Trophoblast cell (in vitro differentiated cells and primary cell): ENCODE measurements around the gene BPIFA3.

Source experiments
- DNase-seq, 2 donors: peaks; one replicate each; pipeline ENCODE4 v3.0.0-alpha.2; 2016
- H2AFZ ChIP-seq: 2 replicates; pipeline ENCODE4 v1.6.1; 2013; ENCODE audit warnings: low read length, moderate library complexity, mild to moderate bottlenecking; ENCODE audit not compliant: insufficient read depth, poor library complexity
- H2AK5ac ChIP-seq: 2 replicates; pipeline ENCODE4 v1.6.1; 2013; ENCODE audit warnings: mild to moderate bottlenecking, low read length
- H2BK120ac ChIP-seq: 2 replicates; pipeline ENCODE4 v1.6.1; 2013; ENCODE audit warnings: low read length, mild to moderate bottlenecking, moderate library complexity; ENCODE audit not compliant: insufficient read depth, poor library complexity
- H2BK12ac ChIP-seq: 2 replicates; pipeline ENCODE4 v1.6.1; 2013; ENCODE audit warnings: mild to moderate bottlenecking, low read length, moderate library complexity
- H2BK5ac ChIP-seq: 2 replicates; pipeline ENCODE4 v1.6.1; 2013; ENCODE audit warnings: low read length, low read depth, moderate library complexity, mild to moderate bottlenecking; ENCODE audit not compliant: poor library complexity
- H3K14ac ChIP-seq: 2 replicates; pipeline ENCODE4 v1.6.1; 2013; ENCODE audit warnings: mild to moderate bottlenecking, low read length
- H3K18ac ChIP-seq: 2 replicates; pipeline ENCODE4 v1.6.1; 2013; ENCODE audit warnings: mild to moderate bottlenecking, low read length
- H3K23ac ChIP-seq: 2 replicates; pipeline ENCODE4 v1.6.1; 2013; ENCODE audit warnings: low read length
- H3K27ac ChIP-seq: 2 replicates; pipeline ENCODE4 v1.5.1; 2013; ENCODE audit warnings: low read depth, mild to moderate bottlenecking, inconsistent platforms, low read length, moderate library complexity
- H3K27me3 ChIP-seq: 2 replicates; pipeline ENCODE4 v1.6.1; 2013; ENCODE audit warnings: inconsistent platforms, mild to moderate bottlenecking, low read length, moderate library complexity; ENCODE audit not compliant: insufficient read depth
- H3K36me3 ChIP-seq, 2 experiments: 1 replicate in 1 of 2; 2 replicates in 1 of 2; pipeline ENCODE4 v1.6.1; 2013; ENCODE audit warnings: low read length in 2 of 2, mild to moderate bottlenecking in 2 of 2, moderate library complexity in 1 of 2; ENCODE audit not compliant: insufficient read depth in 2 of 2, control insufficient read depth in 1 of 2
- H3K4ac ChIP-seq: 2 replicates; pipeline ENCODE4 v1.6.1; 2013; ENCODE audit warnings: low read depth, mild to moderate bottlenecking, low read length, moderate library complexity
- H3K4me1 ChIP-seq, 2 experiments: 1 replicate in 1 of 2; 2 replicates in 1 of 2; pipeline ENCODE4 v1.6.1; 2013; ENCODE audit warnings: low read length in 2 of 2, mild to moderate bottlenecking in 2 of 2, moderate library complexity in 1 of 2; ENCODE audit not compliant: insufficient read depth in 2 of 2, control insufficient read depth in 1 of 2
- H3K4me2 ChIP-seq: 2 replicates; pipeline ENCODE4 v1.6.1; 2013; ENCODE audit warnings: inconsistent platforms, mild to moderate bottlenecking, low read length, moderate library complexity
- H3K4me3 ChIP-seq: 2 replicates; pipeline ENCODE4 v1.5.1; 2013; ENCODE audit warnings: mild to moderate bottlenecking, low read depth, low read length, inconsistent platforms
- H3K79me1 ChIP-seq: one replicate; pipeline ENCODE4 v1.6.1; 2013; ENCODE audit warnings: low read length
- H3K79me2 ChIP-seq: 2 replicates; pipeline ENCODE4 v1.6.1; 2013; ENCODE audit warnings: low read length, mild to moderate bottlenecking; ENCODE audit not compliant: control insufficient read depth, insufficient read depth, poor library complexity
- H3K9ac ChIP-seq: 2 replicates; pipeline ENCODE4 v1.6.1; 2013; ENCODE audit warnings: mild to moderate bottlenecking, low read length
- H3K9me3 ChIP-seq: 2 replicates; pipeline ENCODE4 v1.6.1; 2013; ENCODE audit warnings: low read depth, mild to moderate bottlenecking, control low read depth, inconsistent platforms, low read length; ENCODE audit not compliant: insufficient read depth
- H4K12ac ChIP-seq: 2 replicates; pipeline ENCODE4 v1.6.1; 2013; ENCODE audit warnings: low read depth, mild to moderate bottlenecking, low read length, moderate library complexity
- H4K8ac ChIP-seq: 2 replicates; pipeline ENCODE4 v1.6.1; 2013; ENCODE audit warnings: low read depth, mild to moderate bottlenecking, low read length, moderate library complexity
- H4K91ac ChIP-seq: one replicate; pipeline ENCODE4 v1.6.1; 2013; ENCODE audit warnings: low read depth, mild to moderate bottlenecking, low read length, moderate library complexity
- WGBS: extraction: QIAGEN DNeasy Blood & Tissue Kit; methylation state at CpG from one replicate; pipeline ENCODE4 v1.1.7; 2013; ENCODE audit warnings: missing lambda C conversion rate; ENCODE audit not compliant: insufficient read length, insufficient coverage; ENCODE audit errors: extremely low coverage; 5-methylcytosine and 5-hydroxymethylcytosine counted together

BPIFA3 gene

GRCh38 chr20:33192912-33193501, 24.1 kb upstream of the BPIFA3 start:
- Histone ChIP-seq H3K18ac (no peak overlapping the region), H4K12ac (no peak overlapping the region), H3K9me3 (no peaks in the 10 kb centered on the region), H3K4me1 (no peaks in the 10 kb centered on the region), H3K23ac (no peak overlapping the region), H3K4ac (no peak overlapping the region), H4K91ac (no peak overlapping the region), H3K14ac (no peak overlapping the region), H4K8ac (no peak overlapping the region), H2BK5ac (no peak overlapping the region), H3K79me1 (no peaks in the 10 kb centered on the region), H3K4me3 (no peak overlapping the region), H2AFZ (no peak overlapping the region), H2BK120ac (no peak overlapping the region), H3K36me3 (no peaks in the 10 kb centered on the region), H3K27me3 (no peaks in the 10 kb centered on the region), H2BK12ac (no peak overlapping the region), H3K9ac (no peak overlapping the region), H3K27ac (no peak overlapping the region), H2AK5ac (no peak overlapping the region), H3K4me2 (no peak overlapping the region), H3K79me2 (no peaks in the 10 kb centered on the region)
- peak in 1 of 2 donors; percentile 18 for DNase-seq
- WGBS, result no CpG with 5 or more reads among the region's 8 CpGs

- Histone ChIP-seq H3K4ac (no peak overlapping the region), H3K79me2 (no peaks in the 10 kb centered on the region), H3K4me2 (no peak overlapping the region), H2BK120ac (no peak overlapping the region), H2BK5ac (no peak overlapping the region), H4K8ac (no peak overlapping the region), H3K9me3 (no peaks in the 10 kb centered on the region), H3K18ac (no peak overlapping the region), H3K79me1 (no peaks in the 10 kb centered on the region), H2AK5ac (no peak overlapping the region), H3K14ac (no peak overlapping the region), H4K12ac (no peak overlapping the region), H3K23ac (no peak overlapping the region), H3K4me1 (no peaks in the 10 kb centered on the region), H3K4me3 (no peak overlapping the region), H2AFZ (no peak overlapping the region), H4K91ac (no peak overlapping the region), H2BK12ac (no peak overlapping the region), H3K27me3 (no peaks in the 10 kb centered on the region), H3K36me3 (no peaks in the 10 kb centered on the region), H3K27ac (no peak overlapping the region), H3K9ac (no peak overlapping the region)
- no CpG with 5 or more reads among the region's 3 CpGs for WGBS
- peak; percentile 87 to 93 for DNase-seq
Observed at GRCh38 chr20:33199026-33199425, 18.1 kb upstream of the BPIFA3 start.

GRCh38 chr20:33202451-33202850, 14.7 kb upstream of the BPIFA3 start:
- no peak overlapping the region for H3K4me3 ChIP-seq
- H3K79me2 ChIP-seq, result no peaks in the 10 kb centered on the region
- no peak overlapping the region for H3K9ac ChIP-seq
- H3K36me3 ChIP-seq, result no peaks in the 10 kb centered on the region
- H4K91ac ChIP-seq, result no peak overlapping the region
- H2AFZ ChIP-seq, result no peak overlapping the region
- no peak overlapping the region for H3K23ac ChIP-seq
- no peak overlapping the region for H2BK120ac ChIP-seq
- no peaks in the 10 kb centered on the region for H3K27me3 ChIP-seq
- H4K12ac ChIP-seq, result no peak overlapping the region
- H3K79me1 ChIP-seq, result no peaks in the 10 kb centered on the region
- no peak overlapping the region for H3K18ac ChIP-seq
- no peak overlapping the region for H2BK12ac ChIP-seq
- H3K4me2 ChIP-seq, result no peak overlapping the region
- H3K27ac ChIP-seq, result no peak overlapping the region
- H3K9me3 ChIP-seq, result no peaks in the 10 kb centered on the region
- H2AK5ac ChIP-seq, result no peak overlapping the region
- no peak overlapping the region for H2BK5ac ChIP-seq
- DNase-seq, result peak; percentile 64 to 87
- no peaks in the 10 kb centered on the region for H3K4me1 ChIP-seq
- H3K14ac ChIP-seq, result no peak overlapping the region
- WGBS, result no CpG with 5 or more reads among the region's 4 CpGs
- no peak overlapping the region for H3K4ac ChIP-seq
- H4K8ac ChIP-seq, result no peak overlapping the region

GRCh38 chr20:33203444-33203843, 13.7 kb upstream of the BPIFA3 start:
- Histone ChIP-seq H4K8ac (no peak overlapping the region), H4K91ac (no peak overlapping the region), H3K23ac (no peak overlapping the region), H3K4ac (no peak overlapping the region), H3K79me2 (no peaks in the 10 kb centered on the region), H3K9ac (no peak overlapping the region), H2BK12ac (no peak overlapping the region), H3K14ac (no peak overlapping the region), H3K18ac (no peak overlapping the region), H2BK5ac (no peak overlapping the region), H4K12ac (no peak overlapping the region), H3K36me3 (no peaks in the 10 kb centered on the region), H3K4me2 (no peak overlapping the region), H3K4me1 (no peaks in the 10 kb centered on the region), H2AFZ (no peak overlapping the region), H2AK5ac (no peak overlapping the region), H3K79me1 (no peaks in the 10 kb centered on the region), H3K27ac (no peak overlapping the region), H3K27me3 (no peaks in the 10 kb centered on the region), H2BK120ac (no peak overlapping the region), H3K9me3 (no peaks in the 10 kb centered on the region), H3K4me3 (no peak overlapping the region)
- WGBS, result 100% methylated on average over 1 of the region's 3 CpGs
- DNase-seq, result peak; percentile 44 to 82
